Natural killer cell (primary cell): ENCODE data around the gene VPS36. TPM values are rescaled to one million over a fixed set of nuclear protein-coding genes. Genes with fewer than 3 reads are reported as not detected.

Experiments
- ATAC-seq, 3 donors: fragments of 150-1000 bp in 2 of 3; fragments of 200-7000 bp in 1 of 3; cut with Tn5 transposase; 1 replicate in 1 of 3; 2 replicates in 2 of 3; pipeline ENCODE4 v1.10.0; 2021; ENCODE audit warnings: mild to moderate bottlenecking in 2 of 3, moderate library complexity in 2 of 3
- DNase-seq, 2 donors: peaks; one replicate each; pipeline versions ENCODE4 v3.0.0 to v3.0.0-alpha.2; 2013 to 2021; ENCODE audit warnings: mixed read lengths in 1 of 2
- H3K27ac ChIP-seq: one replicate; pipeline ENCODE4 v1.5.1; 2013; ENCODE audit warnings: mild to moderate bottlenecking, low read length
- H3K27me3 ChIP-seq: one replicate; pipeline ENCODE4 v1.6.1; 2013; ENCODE audit warnings: low read length; ENCODE audit not compliant: control insufficient read depth, insufficient read depth
- H3K36me3 ChIP-seq: one replicate; pipeline ENCODE4 v1.6.1; 2013; ENCODE audit warnings: low read length; ENCODE audit not compliant: control insufficient read depth, insufficient read depth
- H3K4me1 ChIP-seq: one replicate; pipeline ENCODE4 v1.6.1; 2013; ENCODE audit warnings: low read length; ENCODE audit not compliant: control insufficient read depth, insufficient read depth
- H3K4me3 ChIP-seq: one replicate; pipeline ENCODE4 v1.5.1; 2013; ENCODE audit warnings: low read length
- H3K9me3 ChIP-seq: one replicate; pipeline ENCODE4 v1.6.1; 2013; ENCODE audit warnings: low read length; ENCODE audit not compliant: control insufficient read depth, insufficient read depth
- H3K27ac Mint-ChIP-seq, 2 donors: one replicate each; pipeline ENCODE4 v1.8.0; 2022; ENCODE audit warnings: mild to moderate bottlenecking in 2 of 2, mixed read lengths in 2 of 2, moderate library complexity in 1 of 2
- H3K27me3 Mint-ChIP-seq, 2 donors: one replicate each; pipeline ENCODE4 v1.8.0; 2022; ENCODE audit warnings: low read depth in 2 of 2, mixed read lengths in 2 of 2
- H3K36me3 Mint-ChIP-seq: one replicate; pipeline ENCODE4 v1.8.0; 2022; ENCODE audit warnings: mixed read lengths
- H3K4me1 Mint-ChIP-seq, 2 donors: one replicate each; pipeline ENCODE4 v1.8.0; 2022; ENCODE audit warnings: mixed read lengths in 2 of 2
- H3K4me3 Mint-ChIP-seq: one replicate; pipeline ENCODE4 v1.8.0; 2022; ENCODE audit warnings: mild to moderate bottlenecking, moderate library complexity, mixed read lengths
- H3K9me3 Mint-ChIP-seq, 2 donors: one replicate each; pipeline ENCODE4 v1.8.0; 2022; ENCODE audit warnings: mixed read lengths in 2 of 2
- WGBS: methylation state at CpG from one replicate; pipeline ENCODE4 v1.1.7; 2013; ENCODE audit warnings: missing lambda C conversion rate; ENCODE audit not compliant: insufficient coverage; 5-methylcytosine and 5-hydroxymethylcytosine counted together
- intact Hi-C: fragments of 100-400 bp; cut with micrococcal nuclease; formaldehyde crosslinking; loops from one replicate; pipeline ENCODE4 v1.14.2; 2022
- total RNA-seq, 4 donors: library from RNA; stranded (reverse); fragments of 120-200 nt in 1 of 4; gene quantifications; one replicate each; pipeline versions ENCODE4 v1.2.3 to v1.2.4, GENCODE V29; 2013 to 2022
- TF ChIP-seq, protein P1 (sequence below): fragments of 200-600 bp; IDR thresholded peaks from one replicate; pipeline ENCODE4 v1.8.0; 2022; ENCODE audit warnings: antibody characterized with exemption

The VPS36 gene
- total RNA-seq, 3 donors from 2014 or later (not counting 1 experiment from before 2014, with no cell fraction given): 59.0 to 64.2 (median 63.3) TPM

DNA sequence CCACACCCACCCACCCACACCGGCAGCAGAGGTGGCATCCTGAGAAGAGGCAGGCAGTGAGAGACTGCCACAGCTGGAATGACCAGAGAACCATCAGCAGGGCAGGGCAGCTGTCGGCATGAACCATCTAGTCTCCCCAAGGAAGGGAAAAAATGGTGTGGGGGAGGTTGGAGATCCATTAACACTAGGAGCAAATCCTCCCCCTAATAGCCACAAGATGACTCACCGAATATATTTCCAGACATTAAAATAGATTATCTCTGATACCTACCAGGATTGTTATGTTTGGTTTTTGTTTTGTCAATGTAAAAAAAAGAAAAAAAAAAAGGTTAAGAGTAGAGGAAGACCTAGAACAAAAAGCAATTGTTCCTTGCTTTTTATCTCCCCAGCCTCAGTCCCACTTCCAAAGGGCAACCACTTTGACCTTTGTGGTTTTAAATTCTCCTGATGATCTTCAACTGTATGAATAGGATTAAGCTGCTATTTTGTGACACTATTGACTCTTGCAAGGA, 78.6 kb downstream of the VPS36 start:
- Histone ChIP-seq H3K4me1 (no peaks in the 10 kb centered on the region), H3K9me3 (no peaks in the 10 kb centered on the region), H3K27ac (no peak overlapping the region), H3K27me3 (no peaks in the 10 kb centered on the region), H3K4me3 (no peak overlapping the region), H3K36me3 (no peaks in the 10 kb centered on the region)
- DNase-seq (no peak), ATAC-seq (no peak)
- TF ChIP-seq, protein P1, sequence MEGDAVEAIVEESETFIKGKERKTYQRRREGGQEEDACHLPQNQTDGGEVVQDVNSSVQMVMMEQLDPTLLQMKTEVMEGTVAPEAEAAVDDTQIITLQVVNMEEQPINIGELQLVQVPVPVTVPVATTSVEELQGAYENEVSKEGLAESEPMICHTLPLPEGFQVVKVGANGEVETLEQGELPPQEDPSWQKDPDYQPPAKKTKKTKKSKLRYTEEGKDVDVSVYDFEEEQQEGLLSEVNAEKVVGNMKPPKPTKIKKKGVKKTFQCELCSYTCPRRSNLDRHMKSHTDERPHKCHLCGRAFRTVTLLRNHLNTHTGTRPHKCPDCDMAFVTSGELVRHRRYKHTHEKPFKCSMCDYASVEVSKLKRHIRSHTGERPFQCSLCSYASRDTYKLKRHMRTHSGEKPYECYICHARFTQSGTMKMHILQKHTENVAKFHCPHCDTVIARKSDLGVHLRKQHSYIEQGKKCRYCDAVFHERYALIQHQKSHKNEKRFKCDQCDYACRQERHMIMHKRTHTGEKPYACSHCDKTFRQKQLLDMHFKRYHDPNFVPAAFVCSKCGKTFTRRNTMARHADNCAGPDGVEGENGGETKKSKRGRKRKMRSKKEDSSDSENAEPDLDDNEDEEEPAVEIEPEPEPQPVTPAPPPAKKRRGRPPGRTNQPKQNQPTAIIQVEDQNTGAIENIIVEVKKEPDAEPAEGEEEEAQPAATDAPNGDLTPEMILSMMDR: no peak
- Mint-ChIP-seq H3K36me3 (no peaks in the 10 kb centered on the region), H3K4me3 (no peak overlapping the region), H3K4me1 (no peaks in the 10 kb centered on the region), H3K27ac (no peak overlapping the region), H3K27me3 (no peaks in the 10 kb centered on the region), H3K9me3 (no peaks in the 10 kb centered on the region)
- intact Hi-C loops: no loop called here
- WGBS: 100% methylated on average over 1 of the region's 3 CpGs

DNA sequence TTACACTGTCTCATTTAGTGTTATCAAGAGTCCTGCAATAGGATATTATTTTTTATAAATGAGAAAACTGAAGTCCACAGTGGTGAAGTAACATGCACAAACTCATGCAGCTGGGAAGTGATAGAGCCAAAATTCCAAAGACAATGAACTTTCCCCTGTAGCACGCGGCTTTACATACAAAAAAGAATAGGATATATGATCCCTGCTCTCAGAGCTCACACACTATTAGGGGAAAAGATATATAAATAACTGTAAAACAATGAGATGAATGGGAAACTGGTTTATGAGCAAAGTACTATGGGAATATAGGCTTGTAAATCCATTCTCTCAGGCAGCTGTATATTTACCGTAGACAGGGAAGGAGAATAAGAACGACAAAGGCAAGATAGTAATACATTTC, 84.1 kb downstream of the VPS36 start:
- DNase-seq (no peak), ATAC-seq (no peak)
- intact Hi-C loops: no loop called here
- Mint-ChIP-seq H3K4me3 (no peak overlapping the region), H3K9me3 (no peaks in the 10 kb centered on the region), H3K4me1 (no peaks in the 10 kb centered on the region), H3K27ac (no peak overlapping the region), H3K27me3 (peaks cover 8 to 14% of the 10 kb centered on the region in 2 donors), H3K36me3 (no peaks in the 10 kb centered on the region)
- Histone ChIP-seq H3K27me3 (no peaks in the 10 kb centered on the region), H3K9me3 (no peaks in the 10 kb centered on the region), H3K36me3 (no peaks in the 10 kb centered on the region), H3K27ac (no peak overlapping the region), H3K4me3 (no peak overlapping the region), H3K4me1 (no peaks in the 10 kb centered on the region)
- TF ChIP-seq, protein P1: no peak
- WGBS: no CpG with 5 or more reads among the region's 4 CpGs

Other genes with a start within 250 kb of the VPS36 start
- 1 to 10 TPM in 1 of 3 donors, under 1 TPM in 2; 0.61 to 1.2 (median 0.84) TPM for gene THSD1, start 44.5 kb downstream of the VPS36 start, total RNA-seq
- gene CKAP2, start 4.8 kb upstream of the VPS36 start, total RNA-seq: 10 to 100 TPM; 12.0 to 15.6 (median 13.1) TPM
- gene HNRNPA1L2, start 191.8 kb upstream of the VPS36 start, total RNA-seq: 10 to 100 TPM; 11.9 to 16.2 (median 15.4) TPM
- 10 to 100 TPM; 27.4 to 34.4 (median 29.7) TPM for gene SUGT1, start 202.2 kb upstream of the VPS36 start, total RNA-seq